LNCaP clone FGC (cell line): ENCODE measurements around the gene ANO4.
"Not testable (repeated sequence)": the region's sequence is repeated elsewhere in the genome, so short reads cannot be mapped to it uniquely, and the experiment has no call there.

ENCODE experiments used
- DNase-seq: peaks from one replicate; pipeline ENCODE4 v3.0.0-alpha.2; 2011; ENCODE audit warnings: low read depth
- H3K4me3 ChIP-seq: 2 replicates; pipeline ENCODE4 v1.5.1; 2011; ENCODE audit warnings: mild to moderate bottlenecking, low read depth, low read length, control low read depth
- CTCF ChIP-seq: IDR thresholded peaks from 2 replicates; pipeline ENCODE4 v1.5.1; 2012; ENCODE audit warnings: mild to moderate bottlenecking; ENCODE audit not compliant: control insufficient read depth, insufficient read depth; ENCODE audit errors: extremely low read depth

The ANO4 gene

DNA sequence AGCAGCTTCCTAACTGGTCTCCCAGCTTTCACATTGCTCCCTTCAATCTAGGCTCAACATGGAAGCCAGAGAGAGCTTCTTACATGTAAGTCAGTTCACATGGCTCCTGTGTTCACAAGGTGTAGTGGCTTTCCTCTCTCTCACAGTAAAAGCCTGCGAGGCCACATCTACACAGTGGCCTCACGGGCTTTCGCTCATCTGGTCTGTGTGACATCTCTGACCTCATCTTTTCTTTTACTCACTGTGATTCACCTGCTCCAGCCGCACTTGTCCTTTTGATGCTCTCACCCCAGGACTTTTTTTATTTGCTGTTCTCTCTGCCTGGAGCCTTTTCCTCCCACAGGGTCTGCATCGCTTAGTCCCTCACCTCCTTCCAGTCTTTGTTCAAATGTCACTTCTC, 293.3 kb downstream of the ANO4 start:
- no peak overlapping the region for H3K4me3 ChIP-seq
- no peak for DNase-seq
- no peak for TF ChIP-seq CTCF

- DNase-seq = no peak
- no peak for TF ChIP-seq CTCF
- no peak overlapping the region for H3K4me3 ChIP-seq
These were observed 294.7 kb downstream of the ANO4 start for GRCh38 chr12:101089271-101089670.

DNA sequence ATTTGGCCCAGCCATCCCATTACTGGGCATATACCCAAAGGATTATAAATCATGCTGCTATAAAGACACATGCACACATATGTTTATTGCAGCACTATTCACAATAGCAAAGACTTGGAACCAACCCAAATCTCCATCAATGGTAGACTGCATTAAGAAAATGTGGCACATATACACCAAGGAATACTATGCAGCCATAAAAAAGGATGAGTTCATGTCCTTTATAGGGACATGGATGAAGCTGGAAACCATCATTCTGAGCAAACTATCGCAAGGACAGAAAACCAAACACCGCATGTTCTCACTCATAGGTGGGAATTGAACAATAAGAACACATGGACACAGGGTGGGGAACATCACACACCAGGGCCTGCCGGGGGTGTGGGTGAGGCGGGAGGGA, 295.6 kb downstream of the ANO4 start:
- not testable (repeated sequence) for DNase-seq, H3K4me3 ChIP-seq

DNA sequence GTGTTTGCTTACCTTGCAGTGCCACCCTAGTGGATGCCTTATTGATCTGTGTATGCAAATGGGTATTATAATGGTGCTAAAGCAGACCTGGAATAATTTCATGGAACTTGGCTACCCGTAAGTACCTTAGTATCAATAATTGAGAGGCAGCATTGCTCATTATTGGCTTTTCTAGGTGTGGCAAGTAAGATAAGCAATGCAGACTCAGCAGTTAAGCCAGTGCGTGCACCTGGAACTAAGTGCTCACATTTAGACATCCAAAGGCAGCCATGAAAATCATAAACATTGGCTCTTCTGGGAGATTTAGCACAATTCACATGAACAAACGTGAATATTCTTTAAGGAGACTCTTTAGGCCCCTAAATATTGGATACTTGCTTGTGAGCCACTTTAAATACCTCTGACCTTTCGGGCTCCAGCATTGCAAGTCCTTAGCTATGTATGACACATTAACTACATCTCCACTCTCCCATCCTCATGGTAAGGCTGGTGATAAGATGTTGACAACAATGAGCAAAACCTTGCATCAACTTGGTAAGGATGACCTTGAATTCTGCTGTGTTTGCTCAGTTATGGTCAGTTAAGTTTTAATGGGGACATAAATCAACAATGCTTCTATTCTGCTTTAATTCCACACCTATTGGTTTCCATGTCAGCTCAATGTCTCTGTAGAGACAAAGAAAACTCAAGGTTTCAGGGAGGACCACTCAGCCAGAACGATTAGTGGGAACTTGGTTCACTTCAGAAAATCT, 303.4 kb downstream of the ANO4 start:
- TF ChIP-seq CTCF = no peak
- peak; percentile 68 for DNase-seq
- no peak overlapping the region for H3K4me3 ChIP-seq

DNA sequence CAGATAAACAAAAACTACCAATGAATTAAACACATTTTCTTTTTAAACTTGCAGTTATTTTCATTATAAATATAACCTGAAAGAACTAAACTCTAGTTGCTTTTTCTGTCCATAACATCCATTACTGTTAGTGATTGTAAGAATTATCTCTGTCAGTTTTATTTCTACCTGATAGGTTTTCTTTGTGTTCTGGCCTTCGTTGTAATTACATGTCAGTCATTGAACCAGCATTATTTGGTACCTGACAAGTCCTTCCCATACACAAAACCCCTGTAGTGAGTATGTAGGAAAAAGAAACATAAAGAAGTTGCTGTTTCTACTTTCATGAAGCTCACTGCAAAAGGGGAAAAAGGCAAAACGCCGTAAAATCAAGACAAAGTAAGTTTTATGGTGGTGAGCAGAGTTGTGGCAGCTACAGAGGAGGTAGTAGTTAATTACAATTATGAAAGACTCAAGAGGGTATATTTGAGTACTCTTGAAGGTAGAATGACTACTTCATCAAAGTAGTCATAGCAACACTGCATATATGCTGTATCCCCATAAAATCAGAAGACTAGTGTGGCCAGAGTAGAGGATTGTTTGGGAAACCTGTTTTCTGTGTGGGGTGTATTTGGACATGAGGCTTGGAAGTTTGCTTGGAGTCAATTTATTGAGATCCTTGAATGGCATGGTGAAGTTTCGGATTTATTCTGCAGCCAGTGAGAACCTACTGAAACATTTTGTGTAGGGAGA, 312.6 kb downstream of the ANO4 start:
- TF ChIP-seq CTCF = no peak
- H3K4me3 ChIP-seq = no peak overlapping the region
- DNase-seq = no peak

GRCh38 chr12:101108130-101108529, 313.6 kb downstream of the ANO4 start:
- no peak for DNase-seq
- TF ChIP-seq CTCF = peak; percentile 23
- H3K4me3 ChIP-seq = no peak overlapping the region

DNA sequence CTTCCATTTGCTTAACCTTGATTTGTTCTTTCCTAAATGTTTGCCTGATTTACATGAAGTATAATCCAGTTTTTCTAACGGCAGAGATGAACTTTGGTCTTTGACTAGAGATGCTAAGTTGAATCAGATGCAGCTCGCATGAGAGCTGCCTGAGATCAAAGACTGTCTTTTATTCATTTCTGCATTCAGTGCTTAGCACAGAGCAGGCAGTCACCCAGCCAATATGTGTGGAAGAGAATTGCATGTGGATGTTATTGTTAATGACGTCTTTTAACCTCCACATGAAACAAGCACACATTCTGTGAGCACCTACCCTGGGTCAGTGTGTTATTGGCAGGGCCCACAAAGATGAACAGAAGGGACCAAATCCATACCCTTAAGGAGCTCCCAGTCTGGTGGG, 316.3 kb downstream of the ANO4 start:
- no peak overlapping the region for H3K4me3 ChIP-seq
- TF ChIP-seq CTCF = no peak
- no peak for DNase-seq
